ENCODE data around the gene ANTXR1.

- TF ChIP-seq POLR2A (IDR thresholded peaks at IDR 0.05; ENCODE audit: low read depth, low read length) (no peak), POLR2AphosphoS5 (IDR thresholded peaks at IDR 0.05; ENCODE audit: insufficient read depth, low read depth, low read length) (no peak), EZH2 (IDR thresholded peaks at IDR 0.05; ENCODE audit: borderline replicate concordance, low read depth, low read length, severe bottlenecking) (no peak), CTCF (IDR thresholded peaks at IDR 0.05; ENCODE audit: extremely low read depth in 1 of 2, insufficient read depth in 1 of 2, low read depth in 1 of 2, low read length in 2 of 2) (no peak), MAX (IDR thresholded peaks at IDR 0.05; ENCODE audit: insufficient read depth, insufficient read length) (no peak), MYC (IDR thresholded peaks at IDR 0.05; ENCODE audit: low read depth, low read length) (no peak), GATA2 (IDR thresholded peaks at IDR 0.05; ENCODE audit: insufficient read depth, insufficient read length, low read depth, low read length) (no peak), FOS (IDR thresholded peaks at IDR 0.05; ENCODE audit: borderline replicate concordance, insufficient read depth, low read length) (no peak)
Observed at GRCh38 chr2:69231612-69232277, 218.8 kb downstream of the ANTXR1 start.
